ENCODE results near the gene BOD1L1.

BOD1L1 gene

DNA sequence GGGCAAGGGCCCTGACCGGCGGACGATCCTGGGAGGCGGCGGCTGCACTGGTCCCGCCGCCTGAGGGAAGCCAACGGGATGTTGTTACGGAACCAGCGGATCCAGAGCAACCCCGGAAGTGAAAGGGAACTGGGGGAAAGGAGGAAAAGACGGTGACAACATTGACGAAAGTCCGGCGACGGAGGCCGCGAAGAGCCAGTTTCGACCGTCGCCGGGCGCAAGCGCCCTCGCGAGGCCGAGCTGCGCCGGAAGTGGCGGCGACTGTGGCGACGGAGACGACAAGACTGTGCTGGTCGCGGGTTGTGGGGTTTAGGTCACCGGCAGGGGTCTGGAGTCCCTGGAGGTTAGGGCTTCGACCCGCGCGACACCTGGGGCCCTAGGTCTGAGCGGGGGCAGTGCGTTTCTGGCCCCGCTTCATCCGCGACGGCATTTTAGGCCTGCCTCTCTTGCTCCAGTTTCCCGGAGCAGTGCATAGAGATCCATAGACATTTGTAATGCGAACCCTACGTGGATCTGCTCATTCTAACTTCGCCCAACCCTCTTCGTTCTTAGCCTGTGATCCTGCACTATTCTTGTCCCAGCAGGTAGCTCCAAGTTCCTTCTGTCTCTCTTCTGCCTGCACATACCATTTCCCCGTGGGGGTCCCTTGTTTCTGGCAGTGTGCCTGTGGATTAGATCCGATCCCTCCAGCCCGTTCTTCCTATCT is at the start of gene BOD1L1:
Gene BOD1L1 (minus strand): TSS at position 120 of the 706 bp plus-strand sequence. CDS start 138 bp downstream, outside the sequence.
- Mint-ChIP-seq H3K4me1 (ENCODE audit: low read depth) (peaks cover 36% of the 10 kb centered on the region), H3K4me3 (peak within 1 kb of the TSS; percentile 92), H3K36me3 (ENCODE audit: low read depth) (peaks cover 22% of the 10 kb centered on the region), H3K9me3 (no peaks in the 10 kb centered on the region), H3K27me3 (peaks cover 5% of the 10 kb centered on the region), H3K27ac (peak within 1 kb of the TSS; percentile 98)
- intact Hi-C loops (cut with micrococcal nuclease) = loop anchor here (2.0 to 5.0 kb wide), 2 partner anchors 143 to 1375 kb away; partner anchors contain the start of genes CPEB2 and RAB28

DNA sequence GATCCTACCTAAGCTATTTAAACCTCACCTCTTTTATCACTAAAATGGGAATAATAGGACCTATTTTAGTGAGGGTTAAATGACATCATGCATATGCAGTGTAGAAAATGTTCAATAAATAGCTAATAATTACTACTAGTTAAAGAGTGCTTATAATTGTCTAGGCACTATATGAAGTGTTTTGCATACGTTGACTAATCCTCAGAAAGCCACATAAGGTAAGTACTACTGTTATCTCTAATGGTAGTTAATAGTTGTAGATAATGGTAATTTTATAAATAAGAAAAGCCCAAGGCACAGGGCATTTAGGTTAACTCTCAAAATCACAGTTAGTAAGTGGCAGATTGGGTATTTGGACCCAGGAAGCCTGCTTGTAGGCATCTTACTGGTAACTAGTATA is 47.4 kb upstream of the BOD1L1 start:
- Mint-ChIP-seq H3K27me3 (no peaks in the 10 kb centered on the region), H3K4me3 (no peak overlapping the region), H3K9me3 (peaks cover 39% of the 10 kb centered on the region), H3K36me3 (ENCODE audit: low read depth) (no peaks in the 10 kb centered on the region), H3K4me1 (ENCODE audit: low read depth) (no peaks in the 10 kb centered on the region), H3K27ac (no peak overlapping the region)
- intact Hi-C loops (cut with micrococcal nuclease) = no loop called here

GRCh38 chr4:13673167-13673566 is 45.6 kb upstream of the BOD1L1 start:
- no peaks in the 10 kb centered on the region for H3K4me1 Mint-ChIP-seq (ENCODE audit: low read depth)
- intact Hi-C loops (cut with micrococcal nuclease) = no loop called here
- no peaks in the 10 kb centered on the region for H3K27me3 Mint-ChIP-seq
- no peak overlapping the region for H3K4me3 Mint-ChIP-seq
- H3K36me3 Mint-ChIP-seq (ENCODE audit: low read depth) = no peaks in the 10 kb centered on the region
- H3K9me3 Mint-ChIP-seq = peaks cover 23% of the 10 kb centered on the region
- H3K27ac Mint-ChIP-seq = no peak overlapping the region

DNA sequence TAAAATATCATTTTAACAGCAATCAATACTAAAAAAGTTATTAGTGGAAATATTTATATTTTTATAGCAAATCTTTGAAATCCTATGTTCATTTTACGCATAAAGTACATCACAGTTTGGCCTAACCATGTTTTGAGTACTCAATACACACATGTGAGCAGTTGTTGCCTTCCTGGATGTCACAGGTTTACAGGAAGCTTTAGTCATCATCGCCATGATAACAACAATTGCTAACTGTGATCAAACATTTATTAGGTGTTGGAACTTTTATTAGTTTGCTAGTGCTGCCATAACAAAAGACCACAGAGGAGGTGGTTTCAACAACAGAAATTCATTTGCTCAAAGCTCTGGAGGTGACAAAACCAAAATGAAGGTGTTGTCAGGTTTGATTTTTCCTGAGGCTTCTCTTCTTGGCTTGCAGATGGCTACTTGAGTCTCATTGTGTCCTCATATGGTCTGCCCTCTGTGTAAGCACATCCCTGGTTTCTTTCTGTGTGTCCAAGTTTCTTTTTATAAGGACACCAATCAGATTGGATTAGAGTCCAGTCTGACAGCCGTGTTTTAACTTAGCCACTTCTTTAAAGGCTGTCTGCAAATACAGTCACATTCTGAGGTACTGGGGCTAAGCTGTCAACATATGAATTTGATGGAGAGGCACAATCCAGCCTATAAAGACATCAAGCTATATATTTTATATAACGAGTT is 43.1 kb upstream of the BOD1L1 start:
- no peaks in the 10 kb centered on the region for H3K36me3 Mint-ChIP-seq (ENCODE audit: low read depth)

DNA sequence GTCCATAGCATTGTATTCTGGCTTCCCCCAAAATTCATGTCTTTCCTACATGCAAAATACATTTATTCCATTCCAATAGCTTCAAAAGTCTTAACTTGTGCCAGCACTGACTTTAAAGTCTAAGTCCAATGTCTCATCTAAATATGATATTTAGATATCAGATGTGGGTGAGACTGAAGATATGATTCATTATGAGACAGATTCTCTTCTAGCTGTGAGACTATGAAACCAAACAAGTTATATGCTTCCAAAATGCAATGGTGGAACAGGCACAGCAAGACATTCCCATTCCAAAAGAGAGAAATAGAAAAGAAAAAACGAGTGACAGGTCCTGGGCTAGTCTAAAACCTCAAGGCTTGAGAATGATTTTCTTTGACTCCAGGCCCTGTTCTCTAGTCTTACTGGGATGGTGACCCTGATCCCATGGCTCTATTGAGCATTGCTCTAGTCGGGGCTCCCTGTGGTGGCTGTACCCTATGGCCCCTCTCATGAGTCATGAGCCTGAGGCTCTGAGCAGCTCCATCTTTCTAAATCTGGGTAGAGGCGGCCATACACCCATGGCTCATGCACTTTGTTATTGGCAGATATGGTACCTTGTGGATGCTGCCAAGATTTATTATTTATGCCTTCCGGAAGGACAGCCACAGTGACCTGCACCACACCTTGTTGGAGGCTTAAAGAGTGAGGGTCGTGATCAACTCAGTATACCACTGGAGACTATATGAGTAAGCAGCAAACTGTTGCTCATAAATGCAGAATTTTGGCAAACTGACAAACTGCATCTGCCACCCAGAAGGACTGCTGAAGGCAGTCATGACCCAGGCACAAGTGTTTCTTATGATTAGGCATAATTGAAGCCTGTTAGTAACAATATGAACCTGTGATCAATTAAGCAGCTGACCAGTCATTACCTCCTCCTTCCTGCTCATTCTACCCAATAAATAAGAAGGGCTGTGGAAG is 38.5 kb upstream of the BOD1L1 start:
- no peaks in the 10 kb centered on the region for H3K36me3 Mint-ChIP-seq (ENCODE audit: low read depth)

More for the DNA sequence above, 43.1 kb upstream of the BOD1L1 start:
- Mint-ChIP-seq H3K27me3 (no peaks in the 10 kb centered on the region), H3K4me3 (no peak overlapping the region), H3K27ac (no peak overlapping the region), H3K4me1 (ENCODE audit: low read depth) (no peaks in the 10 kb centered on the region), H3K9me3 (peaks cover 16% of the 10 kb centered on the region)
- intact Hi-C loops (cut with micrococcal nuclease) = no loop called here

DNA sequence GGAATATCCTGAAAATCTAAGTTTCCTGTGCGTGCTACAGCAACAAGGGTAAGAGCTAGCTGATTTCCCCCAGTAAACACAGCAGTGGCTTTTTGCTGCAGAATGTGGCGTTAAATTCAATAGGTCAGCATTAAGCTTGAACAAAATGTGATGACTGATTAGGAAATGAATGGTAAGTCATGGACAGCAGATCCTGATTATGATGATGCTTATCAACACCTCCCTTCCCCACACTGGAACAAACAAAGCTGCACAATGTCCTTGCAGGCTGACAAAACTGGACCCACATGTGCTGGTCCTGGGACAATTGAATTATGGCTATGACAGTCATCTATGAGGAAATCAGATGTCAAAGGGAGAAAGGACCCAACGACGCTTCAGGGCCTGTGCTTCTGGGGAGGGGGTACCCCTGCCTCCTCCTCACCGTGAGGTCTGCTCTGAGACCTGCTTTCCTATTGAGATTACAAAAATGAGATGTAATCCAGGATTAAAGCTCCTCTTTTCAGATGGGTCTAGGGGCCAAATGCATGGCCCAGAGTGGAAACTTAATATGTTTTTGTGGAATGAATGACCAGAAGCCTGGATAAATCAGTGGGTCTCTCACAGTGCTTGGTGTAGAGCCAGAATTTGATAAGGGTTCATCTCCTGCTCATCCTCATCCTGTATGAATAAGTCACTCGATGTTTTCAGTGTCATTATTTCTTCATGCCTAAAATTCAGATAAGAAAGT is 32.0 kb upstream of the BOD1L1 start:
- Mint-ChIP-seq H3K36me3 (ENCODE audit: low read depth) (no peaks in the 10 kb centered on the region), H3K27ac (no peak overlapping the region), H3K4me3 (no peak overlapping the region), H3K9me3 (no peaks in the 10 kb centered on the region), H3K4me1 (ENCODE audit: low read depth) (peaks cover 15% of the 10 kb centered on the region), H3K27me3 (peaks cover 13% of the 10 kb centered on the region)
- intact Hi-C loops (cut with micrococcal nuclease) = loop anchor here (5.0 to 10.0 kb wide), 4 partner anchors 465 to 1798 kb away; no protein-coding TSS in a partner anchor

More for the DNA sequence above, 38.5 kb upstream of the BOD1L1 start:
- Mint-ChIP-seq H3K9me3 (no peaks in the 10 kb centered on the region), H3K4me1 (ENCODE audit: low read depth) (no peaks in the 10 kb centered on the region), H3K4me3 (no peak overlapping the region), H3K27me3 (no peaks in the 10 kb centered on the region), H3K27ac (no peak overlapping the region)
- intact Hi-C loops (cut with micrococcal nuclease) = no loop called here

GRCh38 chr4:13656569-13657405 is 29.3 kb upstream of the BOD1L1 start:
- Mint-ChIP-seq H3K4me3 (peak overlapping the region; percentile 70), H3K27ac (peak overlapping the region; percentile 55), H3K27me3 (peaks cover 16% of the 10 kb centered on the region), H3K4me1 (ENCODE audit: low read depth) (peaks cover 19% of the 10 kb centered on the region), H3K9me3 (no peaks in the 10 kb centered on the region), H3K36me3 (ENCODE audit: low read depth) (no peaks in the 10 kb centered on the region)
- intact Hi-C loops (cut with micrococcal nuclease) = loop anchor here (1.0 to 10.0 kb wide), 5 partner anchors 468 to 1801 kb away; no protein-coding TSS in a partner anchor

- Mint-ChIP-seq H3K9me3 (no peaks in the 10 kb centered on the region), H3K4me1 (ENCODE audit: low read depth) (peaks cover 19% of the 10 kb centered on the region), H3K27ac (no peak overlapping the region), H3K36me3 (ENCODE audit: low read depth) (no peaks in the 10 kb centered on the region), H3K4me3 (peak overlapping the region; percentile 75), H3K27me3 (peaks cover 16% of the 10 kb centered on the region)
- intact Hi-C loops (cut with micrococcal nuclease) = loop anchor here (2.0 to 10.0 kb wide), 5 partner anchors 471 to 1581 kb away; no protein-coding TSS in a partner anchor
These were observed 26.8 kb upstream of the BOD1L1 start for GRCh38 chr4:13654162-13654797.

DNA sequence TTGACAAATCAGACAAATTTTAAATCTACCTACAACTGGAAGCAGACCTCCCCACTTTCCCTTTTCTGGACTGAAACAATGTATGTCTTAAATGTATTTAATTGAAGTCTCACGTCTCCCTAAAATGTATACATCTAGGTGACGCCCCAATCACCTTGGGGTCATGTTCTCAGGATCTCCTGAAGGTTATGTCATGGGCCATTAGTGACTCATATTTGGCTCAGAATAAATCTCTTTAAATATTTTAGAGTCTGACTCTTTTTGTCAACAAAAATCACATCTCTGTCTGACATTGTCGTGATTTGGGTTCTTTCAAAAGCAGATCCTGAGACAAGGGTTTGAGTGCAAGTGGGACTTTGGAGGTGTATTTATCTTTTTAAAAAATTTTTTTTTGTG is 26.2 kb upstream of the BOD1L1 start:
- peaks cover 17% of the 10 kb centered on the region for H3K27me3 Mint-ChIP-seq
- no peak overlapping the region for H3K4me3 Mint-ChIP-seq
- intact Hi-C loops (cut with micrococcal nuclease) = loop anchor here (2.0 to 10.0 kb wide), 5 partner anchors 471 to 1581 kb away; no protein-coding TSS in a partner anchor
- no peak overlapping the region for H3K27ac Mint-ChIP-seq
- peaks cover 19% of the 10 kb centered on the region for H3K4me1 Mint-ChIP-seq (ENCODE audit: low read depth)
- H3K9me3 Mint-ChIP-seq = no peaks in the 10 kb centered on the region
- no peaks in the 10 kb centered on the region for H3K36me3 Mint-ChIP-seq (ENCODE audit: low read depth)

DNA sequence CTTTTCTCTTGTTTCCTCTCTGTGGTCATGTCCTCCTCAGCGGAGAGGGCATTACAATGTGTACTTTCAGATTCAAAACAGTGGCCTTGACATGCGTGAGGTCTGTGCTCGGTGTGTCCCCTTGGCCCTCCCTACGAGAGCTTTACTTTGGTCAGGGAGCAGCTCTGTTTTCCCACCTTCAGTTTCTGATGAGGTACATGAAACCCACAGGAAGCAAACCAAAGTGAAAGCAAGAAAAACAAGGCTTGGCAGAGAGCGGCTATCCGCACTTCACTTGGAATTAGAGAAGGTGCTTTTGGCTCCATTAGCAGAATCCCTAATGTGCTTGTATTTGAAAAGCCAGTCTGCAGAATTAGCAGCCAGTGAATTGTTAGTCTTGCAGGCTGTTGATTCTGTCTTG is 19.5 kb upstream of the BOD1L1 start:
- H3K4me3 Mint-ChIP-seq = peak overlapping the region; percentile 49
- peaks cover 6% of the 10 kb centered on the region for H3K4me1 Mint-ChIP-seq (ENCODE audit: low read depth)
- H3K27ac Mint-ChIP-seq = no peak overlapping the region
- peaks cover 5% of the 10 kb centered on the region for H3K27me3 Mint-ChIP-seq
- H3K36me3 Mint-ChIP-seq (ENCODE audit: low read depth) = no peaks in the 10 kb centered on the region
- intact Hi-C loops (cut with micrococcal nuclease) = no loop called here
- H3K9me3 Mint-ChIP-seq = no peaks in the 10 kb centered on the region

DNA sequence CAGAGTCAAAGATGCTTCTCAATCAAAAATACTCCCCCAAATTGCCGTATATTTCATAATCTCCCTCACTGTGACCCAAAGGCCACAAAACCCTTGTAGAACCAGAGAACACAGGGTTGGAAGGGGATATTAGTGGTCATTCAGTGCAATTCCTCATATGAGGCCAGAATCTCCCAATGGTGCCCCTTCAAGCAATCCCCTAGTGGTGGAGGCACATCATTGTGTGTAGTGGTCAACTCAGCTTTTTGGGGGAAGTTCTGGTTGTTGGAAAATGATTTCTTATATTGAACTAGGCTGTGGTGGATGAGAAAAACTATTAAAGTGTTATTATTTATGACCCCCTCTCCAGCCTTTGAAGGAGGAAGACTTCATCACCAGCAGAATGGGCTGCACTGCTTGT is 17.6 kb upstream of the BOD1L1 start:
- H3K4me1 Mint-ChIP-seq (ENCODE audit: low read depth) = peaks cover 13% of the 10 kb centered on the region
- no peak overlapping the region for H3K4me3 Mint-ChIP-seq
- intact Hi-C loops (cut with micrococcal nuclease) = no loop called here
- H3K27me3 Mint-ChIP-seq = peaks cover 5% of the 10 kb centered on the region
- no peaks in the 10 kb centered on the region for H3K36me3 Mint-ChIP-seq (ENCODE audit: low read depth)
- H3K27ac Mint-ChIP-seq = no peak overlapping the region
- no peaks in the 10 kb centered on the region for H3K9me3 Mint-ChIP-seq
